Ectodermal cell (in vitro differentiated cells): ENCODE measurements around the gene CLEC16A.
"Not testable (repeated sequence)": the region's sequence is repeated elsewhere in the genome, so short reads cannot be mapped to it uniquely, and the experiment has no call there.

Source experiments
- H3K27ac ChIP-seq: 2 replicates; pipeline ENCODE4 v1.7.0; 2013; ENCODE audit warnings: mild to moderate bottlenecking, low read depth, low read length; ENCODE audit not compliant: insufficient read depth, poor library complexity, severe bottlenecking
- H3K27me3 ChIP-seq: 2 replicates; pipeline ENCODE4 v1.7.0; 2013; ENCODE audit warnings: mild to moderate bottlenecking, low read length; ENCODE audit not compliant: insufficient read depth, control insufficient read depth, poor library complexity, severe bottlenecking
- H3K36me3 ChIP-seq: one replicate; pipeline ENCODE4 v1.7.0; 2013; ENCODE audit warnings: low read length; ENCODE audit not compliant: control insufficient read depth, insufficient read depth
- H3K4me1 ChIP-seq: one replicate; pipeline ENCODE4 v1.7.0; 2013; ENCODE audit warnings: low read length; ENCODE audit not compliant: control insufficient read depth, insufficient read depth
- H3K4me3 ChIP-seq: 2 replicates; pipeline ENCODE4 v1.7.0; 2013; ENCODE audit warnings: low read depth, low read length, control low read depth; ENCODE audit not compliant: insufficient read depth
- H3K9me3 ChIP-seq: 2 replicates; pipeline ENCODE4 v1.7.0; 2013; ENCODE audit warnings: mild to moderate bottlenecking, low read length, moderate library complexity; ENCODE audit not compliant: control insufficient read depth
- WGBS, 2 experiments: methylation state at CpG; one replicate each; pipeline ENCODE4 v1.1.7; 2013; ENCODE audit warnings: missing lambda C conversion rate in 2 of 2; 5-methylcytosine and 5-hydroxymethylcytosine counted together

CLEC16A gene

DNA sequence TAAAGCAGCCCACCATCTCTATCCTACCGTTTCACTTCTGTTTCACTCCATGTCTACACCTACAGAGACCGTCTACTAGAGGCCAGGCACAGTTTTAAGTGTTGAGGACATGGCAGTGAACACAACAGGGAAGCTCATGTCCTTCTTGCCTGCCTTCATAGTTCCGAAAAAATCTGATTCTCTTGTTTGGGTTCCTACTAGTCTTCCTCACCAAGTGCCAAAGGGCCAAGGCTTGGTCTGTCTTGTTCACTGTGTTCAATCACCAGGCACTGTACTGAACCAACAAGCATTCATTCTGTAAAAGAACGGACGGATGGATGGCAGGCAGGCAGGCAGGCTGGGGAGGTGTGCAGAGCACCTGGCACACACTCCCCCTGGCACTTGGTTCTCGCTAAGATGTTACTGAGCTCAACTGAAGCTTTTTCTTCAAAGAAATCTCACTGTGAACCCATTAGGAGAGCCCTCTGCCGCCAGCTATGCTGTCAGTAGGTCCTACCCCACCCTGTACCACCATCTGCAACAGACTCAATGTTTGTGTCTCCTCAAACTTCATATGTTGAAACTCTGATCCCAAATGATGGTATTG lies 4.6 kb upstream of the CLEC16A start:
- Histone ChIP-seq H3K36me3 (no peaks in the 10 kb centered on the region), H3K4me1 (peaks cover 15% of the 10 kb centered on the region), H3K9me3 (no peaks in the 10 kb centered on the region), H3K27me3 (peaks cover 12% of the 10 kb centered on the region), H3K27ac (no peak overlapping the region), H3K4me3 (no peak overlapping the region)
- WGBS, 2 experiments = 92 to 95% methylated on average over 7 of the region's 7 CpGs

DNA sequence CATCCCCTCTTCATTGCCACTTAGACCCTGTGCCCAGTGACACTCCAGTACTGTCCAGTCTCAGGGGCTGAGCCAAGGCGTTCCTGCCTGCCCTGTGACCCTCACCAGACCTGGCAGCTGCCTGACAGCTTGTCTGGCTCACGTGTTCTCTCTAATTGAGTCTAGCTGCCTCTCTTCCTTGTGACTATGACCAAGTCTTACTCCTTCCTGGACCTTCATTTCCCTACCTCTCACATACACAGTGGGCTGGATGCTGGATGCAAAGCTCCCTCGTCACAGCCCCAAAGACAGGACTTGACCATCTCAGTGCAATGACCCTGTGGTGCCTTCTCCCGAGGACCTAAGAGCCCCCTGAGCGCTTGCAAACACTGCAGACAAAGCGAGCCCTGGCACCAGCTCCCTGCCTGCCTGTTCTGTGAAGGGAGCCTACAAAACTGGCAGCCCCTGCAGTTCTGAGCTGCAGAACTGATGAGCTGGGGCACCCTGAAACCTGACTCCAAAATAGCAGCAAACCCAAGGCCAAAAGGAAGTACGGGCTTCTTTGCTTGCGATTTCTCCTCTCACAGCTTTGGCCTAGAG lies 3.8 kb upstream of the CLEC16A start:
- WGBS, 2 experiments = 77 to 79% methylated on average over 8 of the region's 8 CpGs
- peaks cover 12% of the 10 kb centered on the region for H3K27me3 ChIP-seq

DNA sequence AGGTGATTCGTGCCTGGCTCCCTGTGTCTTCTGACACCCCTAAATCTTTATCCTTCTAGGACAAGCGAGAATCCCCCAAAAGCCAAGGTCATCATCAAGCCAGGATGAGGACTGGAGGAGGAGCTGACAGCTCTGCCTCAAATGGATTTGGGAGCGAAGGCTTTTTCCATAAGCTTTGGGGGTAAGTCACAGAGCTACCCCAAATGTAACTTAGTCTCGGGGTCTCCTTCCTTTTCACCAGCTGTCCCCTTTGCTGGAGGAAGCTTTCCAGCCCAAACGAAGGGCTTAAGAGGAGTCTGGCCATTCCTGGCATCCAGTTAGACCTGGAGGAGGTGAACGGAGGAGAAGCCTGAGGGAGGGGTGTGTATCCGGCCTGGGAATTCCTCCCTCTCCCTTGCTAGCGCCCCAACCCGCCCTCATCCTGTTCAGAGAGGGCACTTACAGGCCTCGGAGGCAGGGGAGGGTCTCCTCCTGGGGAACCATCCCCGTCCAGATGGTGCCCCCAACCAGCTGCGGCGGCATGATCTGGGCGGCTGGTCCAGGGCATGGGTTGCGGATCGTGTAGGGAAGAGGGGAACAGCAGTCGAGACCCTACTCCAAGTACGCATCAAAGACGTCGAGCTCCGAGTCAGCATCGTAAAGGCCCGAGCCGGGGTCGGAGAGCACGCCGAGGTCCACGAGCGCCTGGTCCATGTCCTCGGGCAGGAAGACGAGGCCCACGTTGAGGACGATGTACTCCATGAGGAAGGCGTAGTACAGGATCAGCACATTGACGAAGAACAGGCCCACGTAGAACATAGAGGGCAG lies 3.0 kb upstream of the CLEC16A start:
- peak overlapping the region; percentile 73 for H3K4me3 ChIP-seq
- WGBS, 2 experiments = 10 to 11% methylated on average over 33 to 34 of the region's 36 CpGs
- peaks cover 12% of the 10 kb centered on the region for H3K27me3 ChIP-seq
- H3K27ac ChIP-seq = no peak overlapping the region
- no peaks in the 10 kb centered on the region for H3K9me3 ChIP-seq
- H3K4me1 ChIP-seq = peaks cover 25% of the 10 kb centered on the region
- no peaks in the 10 kb centered on the region for H3K36me3 ChIP-seq

More for the DNA sequence above, 3.8 kb upstream of the CLEC16A start:
- H3K27ac ChIP-seq = no peak overlapping the region
- peaks cover 20% of the 10 kb centered on the region for H3K4me1 ChIP-seq
- H3K36me3 ChIP-seq = no peaks in the 10 kb centered on the region
- no peaks in the 10 kb centered on the region for H3K9me3 ChIP-seq
- H3K4me3 ChIP-seq = peak overlapping the region; percentile 73

DNA sequence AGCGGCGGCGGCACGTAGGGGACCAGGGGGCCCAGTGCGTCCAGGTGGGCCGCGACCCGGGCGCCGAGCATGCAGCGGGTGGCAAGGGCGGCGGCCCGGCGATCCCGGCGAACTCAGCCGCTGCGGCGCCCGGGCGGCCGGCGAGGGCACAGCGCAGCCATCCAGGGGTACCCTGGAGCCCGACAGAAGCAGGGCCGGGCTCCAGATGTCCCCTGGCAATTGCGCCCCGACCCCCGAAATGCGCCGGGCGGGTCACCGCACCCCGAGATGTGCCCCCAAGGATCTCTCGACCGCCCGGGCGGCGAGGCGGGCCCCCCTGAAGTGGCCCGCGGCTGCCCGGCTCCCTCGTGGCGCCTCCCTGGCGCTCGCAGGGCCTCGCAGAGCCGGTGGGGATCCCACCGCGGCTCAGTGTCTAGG lies 2.4 kb upstream of the CLEC16A start:
- not testable (repeated sequence) for H3K36me3 ChIP-seq, H3K9me3 ChIP-seq, H3K27ac ChIP-seq
- 0 to 1% methylated on average over 52 of the region's 52 CpGs for WGBS, 2 experiments
- Histone ChIP-seq H3K4me3 (peak overlapping the region; percentile 73), H3K4me1 (peaks cover 31% of the 10 kb centered on the region), H3K27me3 (peaks cover 12% of the 10 kb centered on the region)

DNA sequence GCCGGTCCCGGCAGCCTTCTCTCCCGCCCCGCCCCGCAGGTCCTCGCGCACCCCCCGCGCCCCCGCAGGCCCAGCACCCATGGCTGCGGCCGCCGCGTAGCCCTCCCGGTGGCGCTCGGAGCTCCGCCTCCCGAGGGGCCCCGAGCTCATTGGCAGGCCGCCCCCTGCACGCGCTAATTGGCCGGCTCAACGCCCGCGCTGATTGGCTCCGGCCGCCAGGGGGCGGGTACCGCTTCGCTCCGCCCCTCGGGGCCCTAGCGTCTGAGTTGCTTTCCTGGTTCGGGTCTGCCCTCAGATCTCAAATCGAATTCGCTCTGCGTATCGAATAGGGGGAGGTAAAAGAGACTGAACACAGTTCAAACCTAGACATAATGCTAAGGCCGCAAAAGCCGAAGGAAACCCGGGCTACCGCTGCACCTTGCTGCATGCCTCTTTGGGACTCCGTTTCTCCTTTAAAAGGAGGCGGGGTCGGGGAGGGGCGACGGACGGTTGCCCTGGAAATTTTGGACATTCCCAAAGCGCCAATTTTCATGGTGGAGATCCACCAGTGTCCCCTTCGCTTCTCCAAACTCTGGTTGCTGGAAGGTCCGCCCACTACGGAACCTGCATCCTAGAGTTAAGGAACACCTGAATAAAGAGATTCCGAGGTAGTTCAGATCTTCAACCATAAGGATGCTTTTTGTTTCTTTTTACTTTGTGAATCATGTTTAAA lies 1.9 kb upstream of the CLEC16A start, which contains the start of gene DEXI:
DEXI (minus strand) TSS at position 117 of the 712 bp plus-strand sequence. CDS start 463 bp downstream, outside the sequence.
- H3K4me1 ChIP-seq = peaks cover 33% of the 10 kb centered on the region
- H3K27me3 ChIP-seq = peaks cover 12% of the 10 kb centered on the region
- no peak within 1 kb of the TSS for H3K27ac ChIP-seq
- no peaks in the 10 kb centered on the region for H3K9me3 ChIP-seq
- 6 to 8% methylated on average over 55 of the region's 55 CpGs for WGBS, 2 experiments
- H3K36me3 ChIP-seq = no peaks in the 10 kb centered on the region
- peak within 1 kb of the TSS; percentile 73 for H3K4me3 ChIP-seq

DNA sequence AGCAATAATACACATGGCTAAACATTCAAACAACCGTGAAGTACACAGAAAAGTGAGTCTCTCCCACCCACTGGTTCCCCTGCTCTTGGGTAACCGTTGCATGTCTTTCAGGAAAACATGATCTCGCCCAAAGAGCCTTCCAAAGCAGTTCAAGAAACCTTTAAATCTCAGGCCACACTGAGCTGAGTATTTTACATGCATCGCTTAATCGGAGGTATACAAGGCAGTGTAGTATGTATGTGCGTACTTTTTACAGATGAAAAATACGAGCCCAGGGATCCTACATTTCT lies 1.4 kb upstream of the CLEC16A start:
- Histone ChIP-seq H3K9me3 (no peaks in the 10 kb centered on the region), H3K4me3 (peak overlapping the region; percentile 73), H3K27me3 (peaks cover 12% of the 10 kb centered on the region), H3K36me3 (no peaks in the 10 kb centered on the region), H3K4me1 (peaks cover 33% of the 10 kb centered on the region), H3K27ac (no peak overlapping the region)
- 93% methylated on average over 7 of the region's 7 CpGs for WGBS, 2 experiments

DNA sequence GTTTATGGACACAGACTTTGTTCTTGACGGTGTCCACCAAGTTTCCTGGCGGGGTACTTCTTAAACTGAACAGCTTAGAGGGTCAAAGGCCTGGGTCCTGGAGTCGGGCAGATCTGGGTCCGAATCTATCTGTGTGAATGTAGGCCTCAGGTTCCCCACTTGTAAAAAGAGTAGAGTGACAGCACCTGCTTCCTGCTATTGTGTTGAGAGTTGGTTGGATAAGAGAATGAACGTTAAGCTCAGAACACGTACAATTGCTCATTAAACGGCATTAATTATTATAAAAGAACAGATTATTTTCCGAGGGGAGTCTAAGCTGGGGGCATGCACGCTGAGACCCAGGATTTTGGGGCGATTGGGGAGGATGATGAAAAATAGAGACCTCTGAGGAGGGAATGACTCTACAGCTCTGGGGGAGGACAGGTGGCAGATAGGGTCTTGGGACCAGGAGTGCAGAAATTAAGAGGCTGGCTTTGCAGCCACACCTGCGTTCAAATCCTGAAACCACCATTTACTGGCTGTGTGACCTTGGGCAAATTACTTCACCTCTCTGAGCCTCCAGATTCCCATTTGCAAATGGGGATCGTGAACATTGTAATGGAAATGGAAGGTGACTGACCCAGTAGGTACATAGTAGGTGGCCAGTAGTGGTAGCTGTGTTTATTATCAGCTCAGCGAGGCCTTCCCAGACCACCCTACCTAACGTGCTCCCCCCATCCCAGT lies 862 bp downstream of the CLEC16A start:
- Histone ChIP-seq H3K36me3 (no peaks in the 10 kb centered on the region), H3K4me3 (peak overlapping the region; percentile 91), H3K27me3 (peaks cover 12% of the 10 kb centered on the region), H3K9me3 (no peaks in the 10 kb centered on the region), H3K27ac (no peak overlapping the region), H3K4me1 (peaks cover 39% of the 10 kb centered on the region)
- WGBS, 2 experiments = 62 to 66% methylated on average over 14 of the region's 14 CpGs

DNA sequence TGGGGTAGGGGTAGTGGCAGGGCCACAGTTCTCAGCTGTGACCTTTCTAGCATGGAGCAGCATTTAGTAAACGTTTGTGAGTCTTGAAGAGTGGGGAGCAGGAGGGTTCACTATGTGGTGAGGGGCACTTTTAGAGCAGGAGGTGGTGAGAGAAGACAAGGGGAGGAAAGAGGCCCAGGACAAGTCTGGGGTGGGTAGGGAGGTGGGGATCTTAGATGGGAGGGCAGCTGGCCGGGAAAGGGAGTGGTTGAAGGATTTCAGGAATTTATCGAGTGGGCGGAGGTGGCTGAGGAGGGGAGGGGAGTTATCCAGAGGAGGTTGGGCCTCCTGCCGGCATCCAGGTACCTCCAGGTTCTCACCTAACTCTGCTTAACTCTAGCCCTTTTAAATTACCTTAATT lies 1.9 kb downstream of the CLEC16A start:
- no peak overlapping the region for H3K27ac ChIP-seq
- H3K27me3 ChIP-seq = peaks cover 12% of the 10 kb centered on the region
- H3K4me3 ChIP-seq = no peak overlapping the region
- no peaks in the 10 kb centered on the region for H3K36me3 ChIP-seq
- 23 to 36% methylated on average over 4 to 5 of the region's 5 CpGs for WGBS, 2 experiments
- H3K4me1 ChIP-seq = peaks cover 30% of the 10 kb centered on the region
- no peaks in the 10 kb centered on the region for H3K9me3 ChIP-seq

DNA sequence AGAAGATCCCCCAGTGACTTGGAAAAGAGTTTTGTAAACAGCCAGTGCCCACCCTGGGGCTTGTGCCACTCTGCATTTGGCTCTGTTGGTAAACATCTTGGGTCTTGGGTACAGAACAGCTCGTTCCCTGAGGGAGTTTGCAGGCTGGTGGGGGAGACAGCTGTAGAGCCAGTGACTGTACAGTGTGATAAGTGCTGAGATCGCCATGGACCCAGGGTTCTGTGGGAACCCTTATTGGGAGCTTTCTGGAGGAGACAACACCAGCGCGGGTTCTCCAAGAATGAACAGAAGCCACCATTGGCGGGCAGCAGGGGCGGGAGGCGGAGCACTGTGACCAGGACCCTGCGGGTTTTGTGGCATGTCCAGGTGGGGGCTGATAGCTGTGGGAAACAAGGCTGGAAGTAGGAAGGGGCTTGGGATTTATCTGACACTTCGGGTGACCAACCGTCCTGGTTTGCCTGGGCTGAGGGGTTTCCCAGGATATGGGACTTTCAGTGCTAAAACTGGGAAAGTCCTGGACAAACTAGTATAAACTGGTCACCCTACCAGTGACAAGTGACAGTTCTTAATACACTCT lies 2.9 kb downstream of the CLEC16A start:
- Histone ChIP-seq H3K4me1 (peaks cover 35% of the 10 kb centered on the region), H3K36me3 (no peaks in the 10 kb centered on the region), H3K9me3 (no peaks in the 10 kb centered on the region), H3K27ac (no peak overlapping the region), H3K4me3 (no peak overlapping the region), H3K27me3 (peaks cover 10% of the 10 kb centered on the region)
- WGBS, 2 experiments = 84% methylated on average over 10 of the region's 10 CpGs
